ENCODE data around the gene SH2B2.
A peak's percentile ranks its signal among the peaks of the same experiment; 100 is the strongest.
"Not testable (repeated sequence)": the region's sequence is repeated elsewhere in the genome, so short reads cannot be mapped to it uniquely, and the experiment has no call there.

SH2B2 gene

GRCh38 chr7:102330666-102331460 is 44.2 kb downstream of the SH2B2 start:
- not testable (repeated sequence) for DNase-seq (ENCODE audit: low spot score)

DNA sequence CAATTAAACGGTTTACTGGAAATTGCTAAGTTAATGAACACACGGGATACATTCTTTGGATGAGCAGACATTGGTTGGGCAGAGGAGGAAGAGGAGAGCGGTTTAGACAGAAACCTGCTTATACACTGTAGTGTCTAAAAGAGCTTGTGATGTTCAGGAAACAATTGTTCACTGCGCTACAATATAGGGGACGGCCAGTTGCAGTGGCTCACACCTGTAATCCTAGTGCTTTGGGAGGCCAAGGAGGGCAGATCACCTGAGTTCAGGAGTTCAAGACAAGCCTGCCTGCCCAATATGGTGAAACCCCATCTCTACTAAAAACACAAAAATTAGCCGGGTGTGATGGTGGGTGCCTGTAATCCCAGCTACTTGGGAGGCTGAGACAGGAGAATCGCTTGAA is 48.9 kb downstream of the SH2B2 start:
- not testable (repeated sequence) for DNase-seq (ENCODE audit: low spot score)

- not testable (repeated sequence) for DNase-seq (ENCODE audit: low spot score)
Observed at GRCh38 chr7:102337002-102337401, 50.3 kb downstream of the SH2B2 start.

- not testable (repeated sequence) for DNase-seq (ENCODE audit: low spot score)
Observed at GRCh38 chr7:102337420-102337819, 50.8 kb downstream of the SH2B2 start.

- DNase-seq (ENCODE audit: low spot score), result not testable (repeated sequence)
Observed at GRCh38 chr7:102340599-102341368, 54.1 kb downstream of the SH2B2 start.

DNA sequence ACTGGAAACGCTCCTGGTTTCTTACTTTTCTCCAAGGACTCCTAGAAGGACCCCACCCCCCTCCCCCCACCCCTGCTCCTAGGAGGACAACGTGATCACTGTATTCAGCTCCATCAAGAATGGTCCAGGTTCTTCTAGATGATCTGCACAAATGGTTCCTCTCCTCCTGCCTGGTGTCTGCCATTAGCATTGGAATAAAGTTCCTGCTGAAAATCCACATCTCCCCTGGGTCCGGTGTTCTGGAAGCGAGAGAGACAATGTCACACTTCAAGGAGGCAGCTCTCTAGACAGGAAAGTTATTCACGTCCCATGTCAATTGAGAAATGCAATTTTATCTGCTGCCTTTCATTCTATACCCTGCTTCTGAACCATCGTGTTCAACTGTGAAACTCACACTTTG is 60.3 kb downstream of the SH2B2 start:
- not testable (repeated sequence) for DNase-seq (ENCODE audit: low spot score)

DNA sequence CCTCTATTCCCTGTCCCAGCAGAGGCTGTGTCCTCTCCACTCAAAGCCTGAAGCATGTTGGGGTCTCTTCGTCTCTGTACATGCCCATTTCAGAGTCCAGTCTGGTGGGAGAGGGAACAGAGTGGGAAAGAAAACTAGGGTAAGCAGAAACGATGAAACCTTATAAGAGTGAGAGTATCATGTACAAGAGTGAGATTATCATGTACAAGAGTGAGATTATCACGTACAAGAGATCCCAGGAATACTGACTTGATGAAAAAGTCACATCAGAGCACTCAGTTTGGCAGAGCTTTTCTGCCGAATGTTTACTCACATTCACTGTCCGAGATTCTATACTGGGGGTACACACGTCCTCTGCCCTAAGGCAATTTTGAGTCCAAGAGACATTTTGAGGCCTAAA is 69.7 kb downstream of the SH2B2 start, which contains the start of gene SPDYE6:
Gene SPDYE6 (minus strand): TSS at position 101 of the 400 bp plus-strand sequence. CDS start 421 bp downstream, outside the sequence.
- DNase-seq (ENCODE audit: low spot score), result not testable (repeated sequence)

DNA sequence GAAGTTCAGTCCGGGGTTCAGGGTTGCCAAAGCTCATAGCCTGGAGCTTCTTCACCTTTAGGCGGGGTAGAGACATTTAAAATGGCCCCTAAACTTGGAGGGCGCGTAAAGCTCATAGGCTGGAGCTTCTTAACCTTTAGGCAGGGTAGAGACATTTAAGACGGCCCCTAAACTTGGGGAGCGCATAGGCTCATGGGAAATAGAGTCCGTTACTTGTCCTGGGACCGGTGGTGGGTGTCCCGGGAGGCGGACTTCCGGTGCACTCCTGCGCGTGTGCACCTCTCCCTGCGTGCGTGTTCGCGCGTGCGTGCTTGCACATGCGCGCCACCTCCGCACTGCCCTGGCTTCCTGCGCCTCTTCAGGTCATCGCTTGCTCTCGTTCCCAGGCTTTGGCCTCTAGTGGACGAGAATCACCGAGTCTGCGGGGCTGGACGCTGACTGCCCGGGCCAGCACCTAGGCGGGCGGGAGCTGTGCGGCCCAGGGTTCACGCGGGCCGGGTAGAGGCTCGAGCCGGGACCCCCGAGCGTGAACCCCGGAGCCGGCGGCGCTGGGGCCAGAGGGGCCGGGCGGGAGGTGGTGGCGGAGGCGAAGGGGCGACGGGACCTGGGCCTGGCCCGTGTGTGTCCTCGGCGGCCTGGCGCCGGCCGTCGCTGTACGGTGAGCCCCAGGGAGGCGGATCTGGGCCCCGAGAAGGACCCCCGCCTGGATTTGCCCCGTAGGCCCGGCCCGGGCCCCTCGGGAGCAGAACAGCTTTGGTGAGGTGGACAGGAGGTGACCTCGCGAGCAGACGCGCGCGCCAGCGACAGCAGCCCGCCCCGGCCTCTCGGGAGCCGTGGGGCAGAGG is 77.1 kb downstream of the SH2B2 start:
- DNase-seq (ENCODE audit: low spot score), result peak; percentile 100

DNA sequence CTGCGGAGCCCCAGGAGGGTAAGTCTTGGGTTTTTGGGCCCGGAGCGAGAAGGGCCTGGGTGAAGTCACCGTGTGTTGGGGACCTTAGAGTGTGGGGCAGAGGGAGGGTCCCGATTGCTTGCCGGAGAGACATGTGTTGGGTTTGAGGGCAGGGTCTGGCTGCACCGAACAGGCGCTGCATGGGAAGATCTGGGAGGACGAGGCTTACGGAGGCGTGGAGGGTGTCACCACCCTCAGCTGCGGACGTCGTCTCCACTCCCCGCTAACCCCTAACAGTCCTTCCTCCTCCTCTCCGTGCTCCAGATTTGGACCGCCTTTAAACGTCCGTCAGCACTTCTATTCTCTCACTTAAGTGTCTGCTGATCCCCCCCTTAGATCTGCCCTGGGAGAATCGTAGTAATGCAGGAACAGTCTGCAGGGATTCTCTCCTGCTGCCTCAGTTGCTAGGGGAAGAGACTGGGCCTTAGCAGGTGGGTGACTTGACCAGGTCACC is 77.8 kb downstream of the SH2B2 start:
- DNase-seq (ENCODE audit: low spot score), result not testable (repeated sequence)

GRCh38 chr7:102365390-102365789 is 78.7 kb downstream of the SH2B2 start:
- DNase-seq (ENCODE audit: low spot score), result not testable (repeated sequence)

- DNase-seq (ENCODE audit: low spot score), result not testable (repeated sequence)
Observed at GRCh38 chr7:102370038-102370437, 83.4 kb downstream of the SH2B2 start.

Small RNAs within 50 kb of the gene (small RNA-seq; reads per million reads assigned to genes)
- 0 reads per million in 2 experiments for gene AC005088.1
- 0 reads per million in 2 experiments for gene MIR4285
- 0 reads per million in 2 experiments for gene RF00019
